GM18909 (cell line): ENCODE measurements around the gene SPOCK2.

ENCODE experiments used
- ATAC-seq: cut with Tn5 transposase; IDR thresholded peaks from one replicate; pipeline ENCODE4 v1.9.1; 2021; ENCODE audit warnings: mild to moderate bottlenecking; ENCODE audit not compliant: unreplicated experiment, poor library complexity

The SPOCK2 gene

GRCh38 chr10:72090326-72090725, 2.0 kb upstream of the SPOCK2 start:
- ATAC-seq, result no peak

- ATAC-seq, result no peak
These were observed 1.3 kb upstream of the SPOCK2 start for GRCh38 chr10:72089618-72090017.

DNA sequence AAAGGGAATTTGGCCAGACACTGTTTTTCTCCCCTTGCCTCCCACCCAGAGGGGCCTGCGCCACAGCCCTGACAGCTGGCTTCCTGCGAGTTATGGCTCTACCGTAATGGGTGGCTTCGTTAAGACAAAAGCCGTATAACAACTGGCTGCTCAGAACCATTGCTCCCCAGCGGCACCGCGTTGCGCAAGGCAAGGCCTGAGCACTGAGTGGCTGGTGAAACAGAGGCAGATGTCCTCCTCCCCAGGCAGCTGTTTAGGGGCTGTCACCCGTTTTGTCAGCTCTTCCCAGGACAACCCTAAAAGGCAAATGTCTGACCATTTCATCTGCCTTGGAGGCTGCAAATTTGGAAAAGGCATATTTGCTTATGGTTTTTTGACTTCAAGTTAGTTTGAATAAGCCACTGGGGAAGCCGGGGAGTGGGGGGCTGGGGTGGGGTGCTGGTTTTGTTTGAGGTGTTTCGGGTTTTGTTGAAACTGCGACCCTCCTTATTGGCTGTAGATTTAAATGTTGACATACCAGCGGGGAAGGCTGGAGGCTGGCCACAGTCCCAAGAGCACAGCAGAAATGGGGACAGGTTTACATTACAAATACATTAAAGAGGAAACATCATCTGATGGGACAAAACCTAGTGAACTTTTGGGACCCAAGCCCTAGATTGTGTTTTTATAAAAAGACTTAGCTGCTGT, 681 bp upstream of the SPOCK2 start:
- ATAC-seq, result no peak

DNA sequence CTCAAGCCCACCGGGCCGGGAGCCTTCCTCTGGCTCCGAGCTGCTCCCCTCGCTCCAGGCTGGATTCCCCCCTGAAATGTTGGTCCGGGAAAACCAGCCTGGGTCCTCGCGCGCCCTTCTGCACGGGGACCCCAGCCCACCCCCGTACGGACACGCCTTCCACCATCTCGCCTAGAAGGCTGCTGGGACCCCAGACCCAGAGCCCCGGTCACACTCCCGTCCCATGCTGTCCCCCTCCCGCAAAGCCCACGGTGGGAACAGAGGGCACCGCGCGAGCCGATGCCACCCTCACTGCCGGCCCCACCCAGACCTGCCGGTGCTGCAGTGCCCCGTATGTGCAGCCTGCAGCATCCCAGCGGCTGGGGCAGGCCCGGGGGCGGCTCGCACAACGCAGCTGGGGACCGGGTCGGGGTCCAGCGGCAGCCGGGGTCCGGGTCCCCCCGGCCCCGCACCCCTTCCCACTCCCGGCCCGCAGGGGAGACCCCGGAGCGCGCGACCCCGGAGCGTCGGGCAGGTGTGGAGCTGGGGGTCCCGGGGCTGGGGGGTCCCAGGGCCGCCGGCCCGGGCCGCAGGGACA, 871 bp downstream of the SPOCK2 start:
- ATAC-seq, result no peak

- no peak for ATAC-seq
These were observed 1.6 kb downstream of the SPOCK2 start for GRCh38 chr10:72086466-72087391.

GRCh38 chr10:72085864-72086465, 2.4 kb downstream of the SPOCK2 start:
- no peak for ATAC-seq

DNA sequence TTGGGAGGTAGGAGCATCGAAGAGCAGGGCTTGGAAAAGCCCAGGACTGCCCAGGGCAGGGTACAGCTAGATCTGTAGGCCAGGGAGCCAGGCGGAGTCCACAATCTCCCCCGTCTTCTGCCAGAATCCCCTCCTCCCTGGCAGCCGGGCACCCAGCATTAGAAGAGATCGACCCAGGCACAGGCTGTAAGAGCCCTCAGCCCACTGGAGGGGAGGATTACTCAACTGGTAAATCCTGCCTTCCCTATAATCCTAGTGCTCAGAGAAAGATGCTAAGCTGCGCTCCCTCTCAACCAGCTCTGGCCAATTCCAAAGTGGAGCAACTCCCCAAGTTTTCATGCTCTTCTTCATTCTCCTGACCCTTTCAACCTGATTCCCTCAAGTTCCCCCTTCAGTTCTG, 3.2 kb downstream of the SPOCK2 start:
- no peak for ATAC-seq

GRCh38 chr10:72083790-72084459, 4.4 kb downstream of the SPOCK2 start:
- ATAC-seq, result no peak

DNA sequence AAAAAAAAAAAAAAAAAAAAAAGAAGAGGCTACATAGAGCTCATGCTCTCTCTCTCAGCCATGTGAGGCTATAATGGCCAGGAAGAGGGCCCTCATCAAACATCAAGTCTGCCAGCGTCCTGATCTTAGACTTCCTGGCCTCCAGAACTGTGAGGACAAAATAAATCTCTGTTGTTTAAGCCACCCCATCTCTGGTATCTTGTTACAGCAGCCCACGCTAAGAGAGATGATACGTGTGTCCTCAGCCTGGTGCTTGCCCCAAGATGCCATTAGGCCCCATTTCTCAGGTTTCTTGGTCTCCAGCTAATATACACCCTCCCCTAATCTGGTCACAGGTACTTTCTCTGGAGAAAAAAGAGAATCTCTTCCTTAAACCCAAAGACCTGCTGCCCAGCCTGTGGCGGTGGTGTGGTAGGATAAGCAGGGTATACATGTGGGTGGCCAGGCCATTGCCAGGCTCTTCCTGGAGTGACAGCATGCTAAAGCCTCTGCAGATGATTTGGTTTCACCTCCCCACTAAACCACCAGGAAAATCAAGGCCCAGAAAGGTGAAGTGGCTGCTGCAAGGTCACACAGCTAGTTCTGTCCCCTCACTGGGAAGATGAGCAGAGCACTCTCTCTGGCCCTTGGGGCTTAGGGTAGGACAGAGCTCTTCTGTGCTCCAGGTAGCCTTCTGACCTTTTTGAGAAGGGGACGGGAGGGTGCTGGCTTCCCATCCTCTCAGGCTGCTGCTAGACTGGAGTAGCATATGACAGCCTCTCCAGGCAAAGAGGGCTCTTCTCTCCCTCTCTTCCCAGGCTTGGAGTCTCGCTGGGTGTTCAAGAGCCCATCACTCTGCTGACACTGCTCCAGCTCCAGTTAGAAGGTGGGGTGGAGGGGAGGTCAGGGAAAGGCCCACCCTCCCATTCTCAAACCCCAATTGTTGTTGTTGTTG, 5.2 kb downstream of the SPOCK2 start:
- no peak for ATAC-seq

- ATAC-seq, result no peak
These were observed 6.4 kb downstream of the SPOCK2 start for GRCh38 chr10:72081772-72082590.

DNA sequence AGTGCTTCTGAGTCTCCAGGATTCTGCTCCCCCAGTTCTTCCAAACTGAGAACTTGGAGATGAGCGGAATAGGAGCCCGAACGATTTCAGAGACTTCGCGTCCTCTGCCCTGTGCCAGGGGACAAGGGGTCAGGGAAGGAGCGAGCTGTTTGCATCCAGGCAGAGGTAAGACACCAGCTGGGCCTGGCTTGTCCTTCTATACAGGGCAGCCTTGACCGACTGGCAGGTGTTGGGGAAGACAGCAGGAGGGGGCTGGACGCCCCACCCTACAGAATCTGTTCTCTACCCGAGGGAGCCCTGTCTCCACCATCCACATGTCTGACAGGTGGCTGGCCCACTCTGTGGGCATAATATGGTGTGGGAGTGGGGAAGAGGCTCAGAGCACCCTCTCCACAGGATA, 7.1 kb downstream of the SPOCK2 start:
- ATAC-seq, result no peak

- ATAC-seq, result no peak
These were observed 8.0 kb downstream of the SPOCK2 start for GRCh38 chr10:72080042-72080975.

DNA sequence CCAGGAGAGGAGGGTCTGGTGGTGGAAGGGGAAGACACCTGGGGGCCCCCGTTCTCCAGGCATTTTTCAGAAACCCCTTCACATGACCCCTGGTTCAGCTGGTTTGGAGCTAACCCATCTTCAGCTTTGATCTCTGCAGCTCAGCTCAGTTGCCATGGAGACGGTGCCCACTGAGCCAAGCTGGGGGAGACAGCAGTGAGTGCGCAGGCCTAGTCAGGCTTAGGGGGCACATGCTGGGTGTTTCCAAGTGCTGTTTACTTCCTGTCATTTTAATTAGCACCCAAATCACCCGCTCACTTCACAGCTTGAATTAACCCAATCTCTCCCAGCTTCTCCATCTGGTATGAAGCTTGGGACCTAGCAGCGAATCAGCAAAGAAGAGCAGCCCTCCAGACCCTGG, 9.0 kb downstream of the SPOCK2 start:
- ATAC-seq, result no peak

DNA sequence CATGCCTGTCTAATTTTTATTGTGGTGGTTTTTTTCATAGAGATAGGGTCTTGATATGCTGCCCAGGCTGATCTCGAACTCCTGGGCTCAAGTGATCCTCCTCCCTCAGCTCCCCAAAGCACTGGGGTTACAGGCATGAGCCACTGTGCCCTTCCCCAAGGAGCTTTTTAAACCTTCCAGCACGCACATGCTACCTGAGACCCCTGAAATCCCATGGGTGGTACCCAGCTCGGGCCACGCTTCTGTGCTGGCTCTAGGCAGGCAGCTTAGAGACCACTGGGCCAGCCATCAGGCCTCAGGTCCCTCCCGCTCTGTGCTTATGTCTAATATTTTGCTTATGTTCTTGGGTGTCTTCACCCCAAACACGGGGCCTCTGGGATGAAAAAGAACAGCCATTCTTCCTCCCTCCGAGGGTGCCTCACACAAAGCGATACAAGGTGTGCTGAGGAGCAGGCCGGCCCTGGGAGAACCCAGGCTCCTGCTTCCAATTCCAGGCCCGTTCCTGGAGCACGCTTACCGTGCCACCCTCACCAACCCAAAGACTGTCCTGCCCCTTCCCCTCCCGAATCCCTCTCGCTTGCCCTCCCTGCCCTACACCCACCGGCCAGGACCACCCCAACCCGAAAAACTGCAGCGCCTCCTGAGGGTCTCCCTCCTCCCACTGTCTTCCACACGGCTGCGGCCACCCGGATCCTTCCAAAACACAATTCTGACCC, 10.9 kb downstream of the SPOCK2 start:
- ATAC-seq, result no peak

- no peak for ATAC-seq
These were observed 11.6 kb downstream of the SPOCK2 start for GRCh38 chr10:72076756-72077155.

GRCh38 chr10:72075376-72076115, 12.8 kb downstream of the SPOCK2 start:
- no peak for ATAC-seq
